HG03558 (cell line): ENCODE data around the gene INTS14.

Experiments used
- ATAC-seq: cut with Tn5 transposase; IDR thresholded peaks from one replicate; pipeline ENCODE4 v1.9.1; 2021; ENCODE audit warnings: moderate number of reproducible peaks; ENCODE audit not compliant: unreplicated experiment; ENCODE audit errors: extremely low read depth

INTS14 gene

DNA sequence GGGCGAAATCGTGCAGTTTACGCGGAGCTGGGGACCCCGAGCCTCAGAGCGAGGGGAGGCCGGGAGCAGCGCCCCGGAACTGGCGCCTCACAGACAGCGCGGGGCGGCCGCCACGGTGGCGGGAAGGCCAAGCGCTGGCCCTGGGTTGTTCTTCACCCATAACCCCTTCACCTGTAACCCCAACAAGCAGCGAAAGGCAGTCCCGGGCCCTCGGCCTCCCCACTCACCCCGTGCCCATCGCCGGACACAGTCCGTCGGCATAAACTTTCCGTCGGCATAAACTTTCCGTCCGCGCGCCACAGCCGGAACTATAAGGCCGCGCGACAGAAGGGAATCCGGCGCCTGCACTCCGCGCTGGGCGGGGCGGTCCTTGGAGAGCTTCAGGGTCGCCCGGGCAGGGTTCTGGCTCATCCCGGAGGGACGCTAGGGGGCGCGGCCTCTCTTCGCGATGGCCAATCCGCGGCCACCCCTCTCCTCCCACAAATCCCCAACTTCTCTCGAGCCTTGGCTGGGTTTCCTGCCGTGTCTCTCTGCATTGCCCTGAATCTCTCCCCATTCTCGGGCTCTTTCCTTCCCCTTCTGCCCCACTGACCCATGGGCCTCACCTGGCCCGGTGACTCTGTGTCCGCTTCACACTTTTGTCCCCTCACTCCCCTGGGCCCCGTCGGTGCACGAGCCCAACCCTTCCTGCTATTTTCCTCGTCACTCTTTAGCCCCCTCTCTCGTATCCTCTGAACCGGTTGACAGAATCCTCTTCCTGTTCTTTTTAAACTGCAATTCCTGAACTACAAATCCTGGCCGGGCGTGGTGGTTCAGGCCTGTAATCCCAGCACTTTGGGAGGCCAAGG lies at the start of gene INTS14:
Gene INTS14 (minus strand): TSS at position 261 of the 848 bp plus-strand sequence. CDS start 3,751 bp downstream, outside the sequence.
- ATAC-seq: peak; percentile 78

DNA sequence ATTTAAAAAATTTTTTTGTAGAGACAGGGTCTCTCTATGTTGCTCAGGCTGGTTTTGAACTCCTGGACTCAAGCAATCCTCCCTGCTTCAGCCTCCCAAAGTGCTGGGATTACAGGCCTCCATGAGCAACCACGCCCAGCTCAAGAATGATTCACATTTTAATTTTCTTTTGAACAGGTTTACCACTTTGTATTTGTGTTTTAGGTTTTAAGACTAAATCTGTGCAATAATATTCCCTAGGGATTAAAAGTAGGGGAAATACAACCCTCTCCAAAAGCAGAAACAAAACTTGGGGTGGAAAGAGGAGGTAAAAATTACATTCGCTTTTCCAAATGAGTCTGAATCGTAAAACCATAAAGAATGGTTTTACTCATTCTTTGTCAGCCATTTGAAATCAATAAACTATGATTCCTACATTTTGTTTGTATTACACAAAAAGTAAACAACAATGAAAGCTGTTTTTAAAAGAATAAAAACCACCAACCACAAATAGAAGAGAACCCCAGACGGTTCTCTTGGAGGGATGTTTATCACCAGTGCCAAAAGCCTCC lies 48.6 kb upstream of the INTS14 start:
- ATAC-seq: no peak

DNA sequence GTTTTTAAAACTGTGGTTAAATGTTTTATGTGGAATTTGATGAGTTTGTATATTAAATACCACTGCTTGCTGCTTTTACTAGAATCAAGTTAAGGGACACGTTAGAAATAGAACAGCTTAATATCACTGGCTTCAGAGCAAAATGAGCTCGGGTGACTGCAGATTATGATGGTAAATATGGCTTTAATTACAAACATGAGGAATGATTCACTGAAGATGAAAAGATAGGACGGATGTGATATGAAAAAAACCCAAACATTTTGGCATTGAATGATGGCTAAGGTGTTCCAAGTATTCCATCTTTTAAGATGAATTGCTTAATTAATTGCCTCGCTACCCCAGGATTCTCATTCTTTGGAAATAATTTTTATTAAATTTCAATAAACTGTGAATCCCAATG lies 44.5 kb upstream of the INTS14 start:
- ATAC-seq: no peak

DNA sequence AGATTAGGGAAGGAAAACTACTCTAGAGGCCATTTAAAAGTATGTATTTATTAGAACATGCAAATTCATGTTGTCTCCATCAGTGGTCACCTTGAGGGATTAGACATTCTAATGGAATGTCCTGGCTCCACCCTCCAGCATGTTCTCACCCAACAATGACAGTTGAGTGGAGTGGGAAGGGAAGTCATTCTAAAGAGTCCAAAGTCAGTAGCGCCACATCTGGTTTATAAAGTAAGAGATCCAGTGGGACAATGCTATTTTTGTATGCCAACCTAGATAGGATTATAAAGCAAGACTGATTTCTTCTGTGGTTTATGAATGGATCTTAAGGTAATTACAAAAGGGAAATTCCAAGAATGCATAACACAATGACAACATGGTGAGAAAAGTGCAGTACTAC lies 44.1 kb upstream of the INTS14 start:
- ATAC-seq: no peak

DNA sequence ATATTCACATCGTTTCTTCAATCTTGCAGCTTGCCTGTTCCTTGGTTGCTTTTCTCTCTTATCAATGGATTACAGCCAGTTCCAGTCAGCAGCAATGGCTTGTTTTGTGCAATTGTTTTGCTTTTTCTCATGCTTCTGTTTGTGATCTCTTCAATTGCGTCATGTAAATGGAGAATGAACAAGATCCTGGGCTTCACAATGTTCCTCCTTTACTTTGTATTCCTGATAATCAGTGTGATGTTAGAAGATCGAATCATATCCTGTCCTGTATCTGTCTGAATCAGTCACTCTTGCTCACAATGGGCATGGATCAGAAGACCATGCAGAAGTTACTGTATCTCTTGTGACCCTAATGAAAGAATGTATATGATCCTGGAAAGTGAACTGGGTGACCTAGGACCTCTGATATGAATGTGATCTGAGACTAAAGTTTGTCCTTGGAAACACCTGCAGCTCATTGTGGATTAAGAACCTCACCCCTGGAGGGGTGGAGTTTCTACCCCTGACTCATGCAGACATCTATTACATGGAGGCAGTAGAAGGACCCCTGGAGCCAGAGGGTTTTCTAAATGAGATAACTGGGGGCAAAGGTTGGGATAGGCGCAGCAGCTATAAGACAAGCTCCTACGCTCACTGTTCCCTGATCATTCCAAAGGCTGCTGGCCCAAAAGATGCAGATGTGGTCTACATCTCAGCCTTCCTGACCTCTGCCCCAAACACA lies 43.0 kb upstream of the INTS14 start:
- ATAC-seq: no peak

DNA sequence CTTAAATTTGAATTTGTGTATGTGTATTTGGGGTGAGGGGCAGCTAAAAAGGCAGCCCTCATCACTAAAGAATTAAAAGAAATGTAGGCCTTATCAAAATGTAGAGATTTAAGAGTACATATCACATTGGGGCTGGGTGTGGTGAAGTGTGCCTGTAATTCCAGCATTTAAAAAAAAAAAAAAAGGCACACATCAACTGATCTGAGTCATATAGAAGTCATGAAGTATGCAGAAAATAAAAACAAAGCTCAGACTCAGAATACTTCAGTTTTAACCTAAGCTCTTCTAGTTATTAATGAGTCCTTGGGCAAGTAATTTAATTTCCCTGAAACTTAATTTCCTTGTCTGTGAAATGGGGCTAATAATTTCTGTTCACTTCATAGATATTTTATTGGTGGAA lies 42.4 kb upstream of the INTS14 start:
- no peak for ATAC-seq

DNA sequence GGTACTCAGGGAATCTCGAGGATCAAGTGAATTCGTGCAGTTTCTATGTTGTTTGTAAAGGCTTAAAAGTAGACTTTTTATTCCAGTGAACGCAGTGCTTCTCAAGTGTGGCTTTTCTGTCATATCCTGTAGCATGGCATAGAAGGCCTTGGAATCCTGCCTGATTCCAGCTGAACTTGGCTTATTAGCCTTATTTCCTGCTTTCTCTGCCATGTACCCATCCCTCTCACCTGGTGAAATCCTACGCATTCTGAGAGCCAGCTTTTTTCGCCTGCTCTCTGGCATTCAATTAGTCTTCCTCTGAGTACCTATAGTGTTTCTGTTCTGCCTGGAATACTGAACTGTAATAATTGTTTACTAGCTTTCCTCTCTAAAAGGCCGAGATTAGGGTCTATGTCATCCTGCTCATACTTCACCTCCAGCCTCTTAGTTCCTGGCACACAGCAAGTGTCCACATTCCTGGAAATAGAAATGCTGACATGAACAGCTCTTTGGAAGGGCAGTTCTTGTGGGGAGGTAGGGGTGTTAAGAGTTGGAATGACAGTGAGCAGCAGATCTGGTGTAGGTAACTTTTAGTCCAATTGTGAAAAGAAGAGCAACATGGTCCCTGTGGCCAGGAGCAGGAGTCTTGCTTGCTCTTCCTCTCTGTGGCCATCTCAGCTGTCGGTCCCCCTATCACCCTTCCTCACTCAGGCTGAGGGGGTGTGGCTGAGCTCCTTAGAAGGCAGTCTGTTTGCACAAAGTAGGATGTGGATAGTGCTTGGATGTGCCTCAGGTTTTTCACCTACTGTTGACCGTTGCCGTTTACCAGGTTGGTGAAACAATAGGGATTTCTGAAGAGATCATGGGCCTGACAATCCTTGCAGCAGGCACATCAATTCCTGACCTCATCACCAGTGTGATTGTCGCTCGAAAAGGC lies 41.2 kb upstream of the INTS14 start:
- no peak for ATAC-seq

DNA sequence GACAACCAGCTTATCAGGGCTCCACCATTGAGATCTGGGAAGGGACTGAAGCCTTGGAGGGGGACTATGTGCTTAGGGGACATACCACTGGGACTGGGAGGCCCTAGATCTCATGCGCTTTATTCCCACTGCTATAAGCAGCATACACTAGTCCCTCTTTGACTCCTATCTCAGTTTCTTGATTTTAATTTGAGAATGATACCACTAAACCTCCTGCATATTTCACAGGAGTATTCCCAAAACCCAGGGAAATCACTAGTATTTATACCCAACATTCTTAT lies 40.1 kb upstream of the INTS14 start:
- ATAC-seq: no peak

DNA sequence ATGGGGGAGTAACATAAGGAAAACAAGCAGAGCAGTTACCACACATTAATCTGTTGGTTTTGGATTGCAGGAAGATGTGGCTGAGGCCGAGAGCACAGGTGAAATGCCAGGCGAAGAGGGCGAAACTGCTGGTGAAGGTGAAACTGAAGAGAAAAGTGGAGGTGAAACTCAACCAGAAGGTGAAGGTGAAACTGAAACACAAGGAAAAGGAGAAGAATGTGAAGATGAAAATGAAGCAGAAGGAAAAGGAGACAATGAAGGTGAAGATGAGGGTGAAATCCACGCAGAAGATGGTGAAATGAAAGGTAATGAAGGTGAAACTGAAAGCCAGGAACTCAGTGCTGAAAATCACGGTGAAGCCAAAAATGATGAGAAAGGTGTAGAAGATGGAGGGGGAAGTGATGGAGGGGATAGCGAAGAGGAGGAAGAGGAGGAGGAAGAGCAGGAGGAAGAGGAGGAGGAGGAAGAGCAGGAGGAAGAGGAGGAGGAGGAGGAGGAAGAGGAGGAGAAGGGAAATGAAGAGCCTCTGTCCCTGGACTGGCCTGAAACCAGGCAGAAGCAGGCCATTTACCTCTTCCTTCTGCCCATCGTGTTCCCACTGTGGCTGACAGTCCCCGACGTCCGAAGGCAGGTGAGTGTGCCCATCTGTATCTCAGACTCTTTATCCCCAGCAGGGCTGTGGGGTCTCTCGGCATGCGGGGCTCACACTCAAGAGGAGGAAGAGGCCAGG lies 39.5 kb upstream of the INTS14 start:
- ATAC-seq: no peak

DNA sequence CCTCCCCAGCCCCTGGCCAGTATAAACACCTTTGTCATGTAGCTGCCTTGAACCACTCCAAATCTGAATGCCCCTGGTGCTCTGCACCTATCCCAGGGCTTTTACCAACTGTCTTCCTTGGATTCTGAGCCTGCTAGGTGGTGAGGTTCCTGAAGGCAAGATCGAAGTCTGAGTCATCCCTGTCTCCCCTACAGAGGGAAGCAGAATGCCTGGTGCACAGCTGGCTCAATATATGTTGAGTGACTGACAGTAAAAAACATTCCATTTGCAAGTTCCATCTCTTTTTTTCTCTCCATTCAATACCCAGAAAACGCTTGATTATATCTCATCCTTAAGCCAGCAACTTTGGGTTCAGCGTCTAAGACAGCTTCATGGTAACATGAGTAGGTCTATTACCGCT lies 35.6 kb upstream of the INTS14 start:
- no peak for ATAC-seq

DNA sequence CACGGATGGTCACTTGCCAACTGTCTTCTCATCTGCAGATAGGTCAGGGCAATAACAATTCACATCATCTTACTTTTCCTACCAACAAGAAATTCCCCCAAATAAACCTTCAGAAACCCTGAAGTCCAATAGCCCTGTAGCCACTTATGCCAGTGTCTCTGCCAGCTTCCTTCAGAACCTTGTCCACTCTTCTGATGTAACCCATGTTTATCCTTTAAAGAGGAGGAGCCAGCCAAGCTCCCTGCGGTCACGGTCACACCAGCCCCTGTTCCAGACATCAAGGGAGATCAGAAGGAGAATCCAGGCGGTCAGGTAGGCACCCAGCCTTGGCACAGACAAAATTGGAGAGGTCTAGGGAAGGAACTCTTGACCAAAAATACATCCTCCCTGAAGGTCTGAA lies 34.5 kb upstream of the INTS14 start:
- no peak for ATAC-seq

DNA sequence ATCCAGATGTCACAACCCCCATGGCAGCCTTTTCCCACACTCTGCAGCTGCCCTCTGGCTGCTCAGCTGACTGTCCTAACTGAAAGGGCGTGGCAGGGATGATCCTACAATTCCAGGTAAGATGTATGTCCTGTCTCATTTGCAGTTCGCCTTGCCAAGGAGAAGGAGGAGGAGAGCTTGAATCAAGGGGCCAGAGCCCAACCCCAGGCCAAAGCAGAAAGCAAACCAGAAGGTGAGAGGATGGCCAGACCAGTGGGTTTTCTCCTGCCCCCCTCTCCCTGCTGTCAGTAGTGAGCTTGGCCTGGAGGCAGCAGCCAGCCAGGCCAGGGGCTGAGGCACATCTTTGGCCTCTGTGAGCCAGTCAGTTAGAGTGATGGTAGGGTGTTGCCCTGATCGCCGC lies 33.4 kb upstream of the INTS14 start:
- no peak for ATAC-seq

DNA sequence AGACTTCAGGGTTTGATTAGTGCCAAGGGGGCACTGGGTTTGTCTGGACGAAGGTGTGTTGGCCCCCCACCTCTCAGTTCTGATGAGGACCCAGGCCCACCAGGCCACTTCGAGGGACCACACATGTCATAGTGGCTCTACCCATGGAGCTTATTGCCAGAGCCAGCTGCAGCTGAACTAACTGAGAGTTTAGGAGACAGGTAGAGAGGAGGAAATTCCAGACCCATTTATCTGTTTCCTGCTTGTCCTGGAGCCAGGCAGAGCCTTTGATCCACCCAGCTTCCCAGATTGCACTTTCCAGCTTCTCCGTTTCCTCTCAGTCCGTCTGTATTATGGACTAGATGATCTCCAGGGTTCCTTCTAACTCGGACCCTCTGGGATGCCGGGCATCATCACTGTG lies 31.7 kb upstream of the INTS14 start:
- ATAC-seq: no peak

DNA sequence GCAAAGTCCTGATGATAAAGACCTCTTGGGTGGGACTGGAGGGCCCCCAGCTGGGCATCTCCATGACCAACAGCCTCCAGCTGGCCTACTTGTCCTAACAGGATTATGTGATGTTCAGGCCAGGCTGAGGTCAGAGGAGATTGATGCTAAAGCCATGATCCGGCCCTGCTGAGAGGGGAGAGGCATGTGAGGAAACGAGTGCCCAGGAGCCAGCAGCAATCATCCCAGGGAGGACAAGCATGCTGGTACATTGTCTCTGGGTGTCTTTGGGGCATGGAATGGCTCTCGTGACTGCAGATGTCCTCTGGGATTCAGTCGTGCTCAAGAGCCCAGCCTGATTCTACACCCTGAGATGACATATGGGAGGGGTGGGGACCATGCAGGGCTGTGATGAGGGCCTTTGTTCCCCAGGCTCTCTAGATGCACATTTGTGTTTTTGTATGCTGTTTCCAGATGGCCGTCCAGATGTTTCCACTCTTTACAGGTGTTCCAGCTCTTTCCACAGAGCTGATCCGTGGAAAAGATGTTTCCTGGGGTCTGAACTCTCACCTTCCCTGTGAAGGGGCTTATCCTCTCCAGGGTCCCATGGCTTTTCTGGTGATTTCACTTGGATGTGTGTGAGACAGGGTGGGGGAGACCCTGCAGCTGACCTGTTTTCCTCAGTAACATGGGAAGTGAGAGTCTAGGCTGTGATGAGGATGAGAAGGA lies 31.0 kb upstream of the INTS14 start:
- ATAC-seq: no peak

DNA sequence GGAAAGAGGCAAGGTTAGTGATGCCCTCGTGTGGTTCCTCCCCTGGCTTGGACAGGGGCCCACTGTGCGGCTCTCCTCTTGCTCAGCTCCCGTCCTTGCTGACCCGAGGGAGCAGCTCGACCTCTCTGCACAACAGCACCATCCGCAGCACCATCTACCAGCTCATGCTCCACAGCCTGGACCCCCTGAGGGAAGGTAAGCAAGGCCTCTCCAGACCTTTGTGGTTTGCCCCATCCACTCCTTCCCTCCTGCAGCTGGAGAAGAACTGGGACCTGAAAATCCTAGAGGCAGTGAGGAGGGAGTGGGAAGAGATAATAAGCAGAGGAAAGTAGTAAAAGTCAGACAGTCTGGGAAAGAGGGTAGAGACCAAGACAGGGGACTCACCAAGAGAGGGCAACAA lies 28.6 kb upstream of the INTS14 start:
- no peak for ATAC-seq

DNA sequence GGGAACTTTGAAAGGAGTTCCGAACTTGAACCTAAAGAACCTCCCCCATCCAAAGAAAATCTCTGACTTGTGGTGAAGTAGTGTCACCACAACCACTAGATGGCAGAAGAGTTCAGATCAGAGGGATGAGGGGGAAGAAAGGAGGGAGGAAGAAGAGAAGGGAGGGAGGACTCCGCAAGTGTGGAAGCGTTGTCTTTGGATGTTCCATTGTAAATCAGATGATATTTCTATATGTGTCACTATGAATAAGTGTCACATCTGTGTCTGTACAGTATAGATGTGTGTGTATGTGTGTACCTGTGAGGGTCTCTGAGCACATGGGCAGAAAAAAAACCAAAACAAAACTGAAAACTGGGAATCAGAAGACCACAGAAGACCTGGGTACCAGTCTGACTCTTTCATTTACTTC lies 27.8 kb upstream of the INTS14 start:
- no peak for ATAC-seq

DNA sequence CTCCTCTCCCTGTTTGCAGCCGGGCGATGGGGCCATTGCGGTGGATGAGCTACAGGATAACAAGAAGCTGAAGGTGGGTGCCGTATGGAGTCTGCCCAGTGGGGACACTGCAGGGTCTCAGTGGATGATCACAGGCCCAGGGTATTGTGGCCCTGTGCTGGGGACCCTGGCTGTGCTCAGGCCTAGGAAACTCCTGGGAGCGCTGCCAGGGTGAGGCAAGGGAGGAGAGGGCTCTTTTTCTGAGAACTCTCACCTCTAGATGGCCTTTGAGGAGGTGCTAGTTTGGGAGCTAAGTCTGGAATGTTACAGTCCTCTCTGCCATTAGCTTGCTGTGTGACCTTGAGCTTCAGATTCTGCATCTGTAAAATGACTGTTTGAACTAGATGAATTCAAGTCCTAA lies 27.2 kb upstream of the INTS14 start:
- no peak for ATAC-seq

DNA sequence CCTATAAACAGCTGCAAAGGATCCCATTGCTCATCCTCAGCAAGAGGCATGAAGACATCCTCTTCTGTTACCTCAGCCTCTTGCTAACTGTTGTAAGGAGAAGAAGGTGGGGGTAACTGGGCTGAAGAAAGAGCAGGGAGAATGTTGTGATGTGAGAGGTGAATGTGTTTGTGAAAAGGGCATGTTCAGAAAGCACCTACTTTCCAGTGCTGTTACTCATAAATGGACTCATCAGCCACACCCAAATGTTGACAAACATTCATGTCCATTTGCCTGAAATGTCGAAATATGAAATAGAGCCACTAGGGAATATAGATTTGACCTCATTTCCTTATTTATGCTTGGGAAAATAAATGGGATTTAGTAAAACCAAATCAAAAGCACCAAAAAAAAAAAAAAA lies 23.4 kb upstream of the INTS14 start:
- no peak for ATAC-seq

DNA sequence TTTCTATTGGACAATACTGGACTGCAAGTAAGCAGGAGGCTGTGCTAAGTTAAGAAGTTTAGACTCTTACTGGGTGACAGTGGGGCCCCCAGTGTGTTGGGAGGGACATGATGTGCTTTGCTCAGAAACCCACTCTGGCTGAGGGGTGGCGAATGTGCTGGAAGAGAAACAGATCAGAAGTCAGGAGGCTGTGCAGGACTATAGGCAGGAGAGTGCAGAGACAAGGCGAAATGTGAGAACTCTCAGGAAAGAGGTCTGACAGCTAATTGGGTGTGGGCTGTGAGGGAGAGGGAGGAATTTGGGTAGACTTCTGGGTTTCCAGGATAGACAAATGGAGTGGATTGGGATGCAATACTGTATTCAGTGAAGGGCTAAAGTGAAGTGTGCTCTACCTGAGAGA lies 22.8 kb upstream of the INTS14 start:
- ATAC-seq: no peak
